Measurements from ENCODE around the gene PPIF.

The PPIF gene

DNA sequence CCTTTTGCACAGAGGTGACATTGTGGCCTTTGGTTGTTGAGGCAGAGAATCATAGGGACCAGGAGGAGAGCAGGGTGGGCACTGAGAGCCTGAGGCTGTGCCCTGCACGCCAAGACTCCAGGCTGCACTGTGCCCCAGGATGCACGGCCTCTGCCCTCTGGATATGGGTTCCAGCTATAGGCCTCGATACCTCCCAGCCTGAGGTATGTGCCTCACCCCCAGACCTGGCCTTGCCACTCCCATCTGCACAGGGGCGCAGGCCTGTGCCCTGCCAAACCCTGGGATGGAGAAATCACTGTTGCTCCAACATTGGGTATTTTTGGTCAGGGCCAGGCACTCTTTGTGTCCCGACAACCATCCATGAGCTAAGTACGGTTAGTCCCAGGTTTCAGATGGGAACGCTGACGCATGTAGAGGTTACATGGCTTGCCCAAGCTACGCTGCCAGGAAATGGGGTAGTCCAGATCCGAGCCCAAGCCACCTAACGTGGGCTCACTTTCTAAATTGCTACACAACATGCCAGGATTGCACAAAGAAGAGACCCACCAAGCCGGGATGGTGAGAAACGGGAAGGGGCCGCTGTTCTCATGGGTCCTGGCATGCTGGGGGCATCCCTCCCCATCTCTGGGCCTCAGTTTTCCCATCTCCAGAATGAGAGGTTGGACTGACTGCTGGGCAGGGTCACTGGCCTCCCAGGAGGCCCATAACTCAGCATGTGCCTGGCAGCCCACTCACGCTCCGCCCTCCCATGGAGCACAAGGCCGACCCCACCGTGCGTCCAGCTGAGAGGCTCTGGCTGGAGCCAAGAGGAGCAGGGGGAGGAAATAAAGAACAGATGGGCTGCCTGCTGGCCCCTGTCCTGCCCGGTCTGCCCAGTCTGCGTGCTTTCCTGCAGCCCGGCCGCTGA is 54.0 kb downstream of the PPIF start:
- DNase-seq (ENCODE audit: low spot score): peak; percentile 87

DNA sequence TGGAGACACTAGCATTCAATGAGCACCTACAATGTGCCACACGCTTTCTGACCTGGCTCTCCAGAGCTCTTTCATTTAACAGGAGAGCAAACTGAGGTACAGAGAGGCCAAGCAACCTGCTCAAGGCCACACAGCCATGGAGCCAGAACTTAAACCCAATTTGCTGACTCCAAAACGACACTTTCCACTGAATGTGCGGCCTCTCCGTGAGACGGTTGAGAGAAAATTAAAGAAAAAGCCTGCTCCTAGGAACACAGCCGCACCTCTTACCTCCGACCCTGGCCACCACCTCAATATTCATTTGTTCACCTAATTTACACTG is 55.3 kb downstream of the PPIF start:
- DNase-seq (ENCODE audit: low spot score): no peak

DNA sequence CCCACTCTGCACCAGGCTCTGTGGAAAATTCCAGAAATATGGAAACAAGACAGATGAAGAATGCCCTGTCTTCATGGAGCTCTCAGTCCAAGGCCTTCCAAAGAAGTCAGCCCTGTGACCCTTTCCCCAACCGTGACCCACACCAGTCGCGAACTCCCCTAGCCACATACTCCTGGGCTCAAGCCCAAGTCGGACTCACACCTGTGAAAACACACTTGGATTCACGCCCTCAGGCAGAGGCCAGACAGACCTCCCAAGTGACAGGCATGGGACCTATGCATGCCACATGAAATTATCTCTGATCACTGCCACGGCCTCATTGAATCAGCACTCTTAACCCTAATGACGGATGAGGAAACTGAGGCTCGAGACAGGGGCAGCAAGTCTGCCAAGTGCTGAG is 55.7 kb downstream of the PPIF start:
- no peak for DNase-seq (ENCODE audit: low spot score)

DNA sequence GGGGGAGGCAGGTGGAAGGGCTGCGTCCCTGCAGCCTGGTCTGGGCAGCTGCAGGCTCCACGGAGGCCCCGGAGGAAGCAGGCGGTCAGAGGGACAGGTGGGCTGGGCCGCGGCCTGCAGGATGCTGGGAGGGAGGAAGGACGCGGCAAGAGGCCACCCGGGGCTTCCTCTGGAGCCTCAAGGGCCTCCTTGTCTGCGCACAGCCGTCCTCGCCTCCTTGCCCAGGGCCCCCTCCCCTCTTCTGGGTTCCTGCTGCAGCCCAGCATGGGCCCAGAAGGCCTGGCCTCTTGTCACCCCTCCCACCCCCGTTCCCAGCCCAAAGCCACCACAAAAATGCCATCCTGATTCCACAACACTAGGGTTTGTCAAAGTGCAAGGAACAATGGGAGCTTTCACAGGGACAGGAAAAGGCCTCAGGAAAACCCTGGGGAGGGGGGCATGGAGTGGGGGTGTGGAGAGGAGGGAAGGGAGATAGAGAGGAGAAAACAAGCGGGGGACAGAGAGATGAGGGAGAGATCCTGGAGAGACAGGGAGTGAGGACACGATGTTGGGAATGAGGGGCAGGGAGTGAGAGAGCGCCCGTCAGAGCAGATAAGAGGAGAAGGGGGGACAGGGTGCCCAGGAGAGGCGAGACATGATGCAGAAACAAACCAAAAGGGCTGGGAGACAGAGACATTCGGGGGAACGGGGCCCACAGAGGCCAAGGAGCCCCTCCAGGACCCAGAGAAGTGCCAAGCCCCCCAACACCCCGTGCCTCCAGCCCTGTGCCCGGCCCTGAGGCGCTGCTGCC is 56.4 kb downstream of the PPIF start:
- no peak for DNase-seq (ENCODE audit: low spot score)

DNA sequence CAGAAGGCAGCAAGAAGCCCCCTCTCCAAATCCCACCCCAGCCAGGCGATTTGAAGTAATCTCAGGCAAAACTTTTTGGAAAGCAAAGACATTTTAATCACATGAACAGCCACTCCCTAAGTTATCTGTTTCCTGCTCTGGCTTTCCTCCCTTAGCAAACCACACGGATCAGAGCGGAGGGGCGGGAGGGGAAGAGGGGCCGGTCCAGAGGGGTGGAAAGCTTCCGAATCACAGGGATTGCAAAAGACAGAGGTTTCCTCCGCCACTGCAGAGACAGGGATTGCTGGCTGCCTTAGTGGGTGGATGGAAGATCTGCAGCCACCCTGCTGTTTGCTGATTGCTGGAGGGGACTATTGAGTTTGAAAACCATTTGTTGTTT is 57.0 kb downstream of the PPIF start:
- peak; percentile 83 for DNase-seq (ENCODE audit: low spot score)

DNA sequence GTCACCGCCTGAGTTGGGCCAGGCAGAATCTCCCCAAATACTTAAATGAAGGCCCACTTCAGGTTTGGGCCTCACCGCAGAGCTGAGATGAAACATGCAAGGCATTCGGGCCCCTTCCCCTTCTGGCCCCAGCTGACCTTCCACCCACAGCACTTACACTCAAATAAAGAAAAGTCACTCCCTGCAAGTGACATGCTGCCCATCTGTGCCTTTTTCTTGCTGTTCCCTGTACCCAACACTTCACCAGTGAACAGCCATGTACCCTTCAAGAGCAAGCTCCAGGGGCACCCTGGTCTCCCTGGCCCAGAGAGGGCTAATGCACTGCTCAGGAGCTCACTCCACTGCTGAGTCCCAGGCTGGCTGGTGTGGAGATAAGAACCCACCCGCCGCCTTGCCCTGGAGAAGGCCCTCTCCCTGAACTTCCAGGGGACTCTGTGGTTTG is 57.4 kb downstream of the PPIF start:
- DNase-seq (ENCODE audit: low spot score): no peak
